ENCODE results near the gene DHRS7B. TPM values are rescaled to one million over a fixed set of nuclear protein-coding genes. Genes with fewer than 3 reads are reported as not detected.

DHRS7B gene
- total and polyA plus RNA-seq, 2 of the 13 experiments (the other 11 are each of a cell fraction or from before 2014, with no cell fraction given) = 20.0 to 35.8 TPM

DNA sequence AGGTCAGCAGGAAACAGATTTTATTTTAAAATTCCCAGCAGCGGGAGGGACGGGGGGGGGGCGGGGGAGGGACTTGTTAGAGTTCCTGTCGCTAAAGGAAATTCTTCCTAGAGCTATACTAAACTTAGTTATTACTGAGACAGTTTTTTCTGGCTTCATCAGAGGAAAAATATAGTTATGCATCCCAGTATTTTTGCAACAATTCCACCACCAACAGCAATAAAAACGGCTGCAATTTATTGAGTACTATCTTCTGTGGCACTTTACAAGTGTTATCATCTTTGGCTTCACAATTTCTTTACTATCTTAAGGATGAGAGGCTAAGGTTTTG lies 6.9 kb upstream of the DHRS7B start:
- no peak overlapping the region for H3K9ac ChIP-seq (ENCODE audit: insufficient read depth, low read depth, low read length)
- H3K27ac ChIP-seq (ENCODE audit: extremely low read length, insufficient read depth, low read length) = no peak overlapping the region
- H3K27me3 ChIP-seq (ENCODE audit: control insufficient read depth in 1 of 2, insufficient read depth in 2 of 2, low read length in 2 of 2) = no peaks in the 10 kb centered on the region; a peak in 1 of 5 replicates
- ChIA-PET POLR2A (no interaction called here), CTCF (ENCODE audit: low intra/inter-chr PET ratio, low total read pairs) (no interaction called here)
- no peak overlapping the region for H3K4me2 ChIP-seq (ENCODE audit: low read depth, low read length)
- intact Hi-C loops (cut with micrococcal nuclease; ENCODE audit: unreplicated experiment) (loop anchor here (2.0 to 5.0 kb wide), 2 partner anchors 331 to 392 kb away; no protein-coding TSS in a partner anchor), in situ Hi-C loops (cut with HindIII; ENCODE audit: extremely low pct_ligation_motif_present, low pct_unique_long_range_greater_than_20kb) (loop anchor here (10.0 kb wide), 2 partner anchors 165 to 395 kb away; partner anchors contain the start of gene MAP2K3)
- H3K4me1 ChIP-seq (ENCODE audit: insufficient read depth, low read length) = peaks cover 21% of the 10 kb centered on the region
- H3K4me3 ChIP-seq (replicated peaks in 1 of 3; ENCODE audit: insufficient read depth in 1 of 3, low read depth in 2 of 3, low read length in 3 of 3) = no peak overlapping the region
- H2AFZ ChIP-seq (ENCODE audit: low read length) = no peak overlapping the region
- WGBS (ENCODE audit: low lambda C conversion rate) = 0% methylated on average over 5 of the region's 5 CpGs
- H3K9me3 ChIP-seq (ENCODE audit: low read length) = no peaks in the 10 kb centered on the region
- FAIRE-seq (no peak), DNase-seq (ENCODE audit: low spot score) (no peak), ATAC-seq (no peak)
- BruUV-seq (replicated peaks) = no TSS peak
- TF ChIP-seq ZNF205 (CRISPR knock-in tag; IDR thresholded peaks at IDR 0.05) = no peak
- no peak for TF ChIP-seq GZF1 (CRISPR knock-in tag; IDR thresholded peaks at IDR 0.05)
- no peak for TF ChIP-seq ZNF562 (CRISPR knock-in tag; IDR thresholded peaks at IDR 0.05; ENCODE audit: borderline replicate concordance)
- TF ChIP-seq ZNF264 (CRISPR knock-in tag; IDR thresholded peaks at IDR 0.05) = no peak
- TF ChIP-seq, protein P1, sequence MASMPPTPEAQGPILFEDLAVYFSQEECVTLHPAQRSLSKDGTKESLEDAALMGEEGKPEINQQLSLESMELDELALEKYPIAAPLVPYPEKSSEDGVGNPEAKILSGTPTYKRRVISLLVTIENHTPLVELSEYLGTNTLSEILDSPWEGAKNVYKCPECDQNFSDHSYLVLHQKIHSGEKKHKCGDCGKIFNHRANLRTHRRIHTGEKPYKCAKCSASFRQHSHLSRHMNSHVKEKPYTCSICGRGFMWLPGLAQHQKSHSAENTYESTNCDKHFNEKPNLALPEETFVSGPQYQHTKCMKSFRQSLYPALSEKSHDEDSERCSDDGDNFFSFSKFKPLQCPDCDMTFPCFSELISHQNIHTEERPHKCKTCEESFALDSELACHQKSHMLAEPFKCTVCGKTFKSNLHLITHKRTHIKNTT (CRISPR knock-in tag; IDR thresholded peaks at IDR 0.05) = no peak
- no peaks in the 10 kb centered on the region for H4K20me1 ChIP-seq (ENCODE audit: insufficient read depth, low read length)
- H3K36me3 ChIP-seq (replicated peaks in 1 of 2; ENCODE audit: control insufficient read depth in 1 of 2, insufficient read depth in 2 of 2, low read length in 2 of 2) = no peaks in the 10 kb centered on the region
- H3K79me2 ChIP-seq (ENCODE audit: insufficient read depth, low read length) = no peaks in the 10 kb centered on the region

DNA sequence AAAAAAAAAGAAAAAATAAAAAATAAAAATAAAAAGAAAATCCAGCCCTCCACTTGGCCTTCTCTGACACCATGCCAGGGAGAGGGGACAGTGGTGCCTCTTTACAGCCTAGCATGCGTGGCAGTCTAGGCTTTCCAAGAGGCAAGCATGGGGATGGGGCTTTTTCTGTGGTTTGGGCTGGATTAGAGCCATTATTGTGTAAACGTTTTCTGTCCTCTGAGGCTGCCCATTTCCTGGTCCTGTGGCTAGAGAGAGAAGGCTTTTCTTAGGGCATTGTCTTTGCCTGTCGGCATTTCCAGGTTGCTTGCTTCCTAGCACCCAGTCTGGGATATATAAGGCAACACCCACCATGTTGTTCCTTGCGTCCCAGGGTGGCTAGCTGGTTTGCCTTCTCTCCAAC lies 2.7 kb upstream of the DHRS7B start:
- in situ Hi-C loops (cut with HindIII; ENCODE audit: extremely low pct_ligation_motif_present, low pct_unique_long_range_greater_than_20kb) (loop anchor here (10.0 kb wide), 2 partner anchors 161 to 391 kb away; partner anchors contain the start of gene MAP2K3), intact Hi-C loops (cut with micrococcal nuclease; ENCODE audit: unreplicated experiment) (no loop called here)
- ChIA-PET POLR2A (no interaction called here), CTCF (ENCODE audit: low intra/inter-chr PET ratio, low total read pairs) (no interaction called here)
- Histone ChIP-seq H3K4me3 (replicated peaks in 1 of 3; ENCODE audit: insufficient read depth in 1 of 3, low read depth in 2 of 3, low read length in 3 of 3) (no peak overlapping the region), H3K4me2 (ENCODE audit: low read depth, low read length) (no peak overlapping the region), H3K9ac (ENCODE audit: insufficient read depth, low read depth, low read length) (no peak overlapping the region), H3K27me3 (ENCODE audit: control insufficient read depth in 1 of 2, insufficient read depth in 2 of 2, low read length in 2 of 2) (no peaks in the 10 kb centered on the region; a peak in 1 of 5 replicates), H3K27ac (ENCODE audit: extremely low read length, insufficient read depth, low read length) (no peak overlapping the region), H3K79me2 (ENCODE audit: insufficient read depth, low read length) (peaks cover 11% of the 10 kb centered on the region), H4K20me1 (ENCODE audit: insufficient read depth, low read length) (no peaks in the 10 kb centered on the region), H2AFZ (ENCODE audit: low read length) (no peak overlapping the region), H3K36me3 (replicated peaks in 1 of 2; ENCODE audit: control insufficient read depth in 1 of 2, insufficient read depth in 2 of 2, low read length in 2 of 2) (no peaks in the 10 kb centered on the region), H3K9me3 (ENCODE audit: low read length) (no peaks in the 10 kb centered on the region), H3K4me1 (ENCODE audit: insufficient read depth, low read length) (peaks cover 23% of the 10 kb centered on the region)
- no peak for FAIRE-seq
- ATAC-seq = no peak
- WGBS (ENCODE audit: low lambda C conversion rate) = 36% methylated on average over 4 of the region's 4 CpGs
- DNase-seq (ENCODE audit: low spot score) = no peak
- no TSS peak for BruUV-seq (replicated peaks)
- TF ChIP-seq, protein P2, sequence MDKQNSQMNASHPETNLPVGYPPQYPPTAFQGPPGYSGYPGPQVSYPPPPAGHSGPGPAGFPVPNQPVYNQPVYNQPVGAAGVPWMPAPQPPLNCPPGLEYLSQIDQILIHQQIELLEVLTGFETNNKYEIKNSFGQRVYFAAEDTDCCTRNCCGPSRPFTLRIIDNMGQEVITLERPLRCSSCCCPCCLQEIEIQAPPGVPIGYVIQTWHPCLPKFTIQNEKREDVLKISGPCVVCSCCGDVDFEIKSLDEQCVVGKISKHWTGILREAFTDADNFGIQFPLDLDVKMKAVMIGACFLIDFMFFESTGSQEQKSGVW (CRISPR knock-in tag; IDR thresholded peaks at IDR 0.05; ENCODE audit: borderline replicate concordance) = no peak
- no peak for TF ChIP-seq POGZ (CRISPR knock-in tag; IDR thresholded peaks at IDR 0.05)
- TF ChIP-seq, protein P3, sequence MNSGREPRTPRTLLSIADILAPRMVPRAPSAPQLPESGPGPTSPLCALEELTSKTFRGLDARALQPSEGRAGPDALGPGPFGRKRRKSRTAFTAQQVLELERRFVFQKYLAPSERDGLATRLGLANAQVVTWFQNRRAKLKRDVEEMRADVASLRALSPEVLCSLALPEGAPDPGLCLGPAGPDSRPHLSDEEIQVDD (CRISPR knock-in tag; IDR thresholded peaks at IDR 0.05; ENCODE audit: borderline replicate concordance) = no peak
- TF ChIP-seq, protein P4, sequence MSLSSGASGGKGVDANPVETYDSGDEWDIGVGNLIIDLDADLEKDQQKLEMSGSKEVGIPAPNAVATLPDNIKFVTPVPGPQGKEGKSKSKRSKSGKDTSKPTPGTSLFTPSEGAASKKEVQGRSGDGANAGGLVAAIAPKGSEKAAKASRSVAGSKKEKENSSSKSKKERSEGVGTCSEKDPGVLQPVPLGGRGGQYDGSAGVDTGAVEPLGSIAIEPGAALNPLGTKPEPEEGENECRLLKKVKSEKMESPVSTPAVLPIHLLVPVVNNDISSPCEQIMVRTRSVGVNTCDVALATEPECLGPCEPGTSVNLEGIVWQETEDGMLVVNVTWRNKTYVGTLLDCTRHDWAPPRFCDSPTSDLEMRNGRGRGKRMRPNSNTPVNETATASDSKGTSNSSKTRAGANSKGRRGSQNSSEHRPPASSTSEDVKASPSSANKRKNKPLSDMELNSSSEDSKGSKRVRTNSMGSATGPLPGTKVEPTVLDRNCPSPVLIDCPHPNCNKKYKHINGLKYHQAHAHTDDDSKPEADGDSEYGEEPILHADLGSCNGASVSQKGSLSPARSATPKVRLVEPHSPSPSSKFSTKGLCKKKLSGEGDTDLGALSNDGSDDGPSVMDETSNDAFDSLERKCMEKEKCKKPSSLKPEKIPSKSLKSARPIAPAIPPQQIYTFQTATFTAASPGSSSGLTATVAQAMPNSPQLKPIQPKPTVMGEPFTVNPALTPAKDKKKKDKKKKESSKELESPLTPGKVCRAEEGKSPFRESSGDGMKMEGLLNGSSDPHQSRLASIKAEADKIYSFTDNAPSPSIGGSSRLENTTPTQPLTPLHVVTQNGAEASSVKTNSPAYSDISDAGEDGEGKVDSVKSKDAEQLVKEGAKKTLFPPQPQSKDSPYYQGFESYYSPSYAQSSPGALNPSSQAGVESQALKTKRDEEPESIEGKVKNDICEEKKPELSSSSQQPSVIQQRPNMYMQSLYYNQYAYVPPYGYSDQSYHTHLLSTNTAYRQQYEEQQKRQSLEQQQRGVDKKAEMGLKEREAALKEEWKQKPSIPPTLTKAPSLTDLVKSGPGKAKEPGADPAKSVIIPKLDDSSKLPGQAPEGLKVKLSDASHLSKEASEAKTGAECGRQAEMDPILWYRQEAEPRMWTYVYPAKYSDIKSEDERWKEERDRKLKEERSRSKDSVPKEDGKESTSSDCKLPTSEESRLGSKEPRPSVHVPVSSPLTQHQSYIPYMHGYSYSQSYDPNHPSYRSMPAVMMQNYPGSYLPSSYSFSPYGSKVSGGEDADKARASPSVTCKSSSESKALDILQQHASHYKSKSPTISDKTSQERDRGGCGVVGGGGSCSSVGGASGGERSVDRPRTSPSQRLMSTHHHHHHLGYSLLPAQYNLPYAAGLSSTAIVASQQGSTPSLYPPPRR (CRISPR knock-in tag; IDR thresholded peaks at IDR 0.05; ENCODE audit: borderline replicate concordance) = no peak
- TF ChIP-seq KAT2B (IDR thresholded peaks at IDR 0.05; ENCODE audit: borderline replicate concordance, low read depth, low read length) = no peak
- TF ChIP-seq, protein P5, sequence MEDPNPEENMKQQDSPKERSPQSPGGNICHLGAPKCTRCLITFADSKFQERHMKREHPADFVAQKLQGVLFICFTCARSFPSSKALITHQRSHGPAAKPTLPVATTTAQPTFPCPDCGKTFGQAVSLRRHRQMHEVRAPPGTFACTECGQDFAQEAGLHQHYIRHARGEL (CRISPR knock-in tag; IDR thresholded peaks at IDR 0.05) = no peak
- TF ChIP-seq SAP130 (CRISPR knock-in tag; IDR thresholded peaks at IDR 0.05; ENCODE audit: low read depth) = no peak
